Fibroblast of the aortic adventitia (primary cell): ENCODE data around the gene RAB10. TPM values are rescaled to one million over a fixed set of nuclear protein-coding genes. Genes with fewer than 3 reads are reported as not detected.
"Not testable (repeated sequence)": the region's sequence is repeated elsewhere in the genome, so short reads cannot be mapped to it uniquely, and the experiment has no call there.

Source experiments
- DNase-seq: peaks from one replicate; pipeline ENCODE4 v3.0.0-alpha.2; 2010; ENCODE audit warnings: low read depth
- H3K4me3 ChIP-seq: 2 replicates; pipeline ENCODE4 v1.5.1; 2011; ENCODE audit warnings: low read depth, mild to moderate bottlenecking, control low read depth, low read length, moderate library complexity
- total RNA-seq: library from RNA; depleted of rRNA; stranded (reverse); fragments of >200 nt; gene quantifications from 2 replicates; pipeline ENCODE4 v1.2.3, GENCODE V29; 2012; ENCODE audit warnings: low replicate concordance
- TF ChIP-seq, protein P1 (sequence below): IDR thresholded peaks from 2 replicates; pipeline ENCODE4 v1.5.1; 2011; ENCODE audit warnings: mild to moderate bottlenecking, low read length, control low read depth, inconsistent platforms; ENCODE audit not compliant: insufficient read depth

The RAB10 gene
- total RNA-seq, 1 donor: 234 TPM

DNA sequence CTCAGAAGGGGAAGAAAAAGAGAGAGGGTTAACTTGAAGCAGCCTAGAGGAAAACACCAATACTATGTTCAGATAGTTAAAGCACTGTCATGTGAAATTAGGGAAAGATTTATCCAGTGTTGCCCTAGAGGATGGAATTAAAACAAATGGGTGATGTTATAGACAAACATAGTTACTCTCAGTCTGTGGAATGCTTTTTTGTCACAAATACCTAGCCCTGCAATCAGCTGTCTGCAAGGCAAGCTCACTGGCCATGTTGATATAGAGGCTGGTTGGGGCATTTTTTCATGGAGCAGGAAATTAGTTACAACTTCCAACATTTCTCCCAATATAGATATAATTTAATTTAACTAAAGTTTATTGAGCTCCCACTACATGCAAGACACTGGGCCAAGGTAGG, 8.4 kb upstream of the RAB10 start:
- no peak for DNase-seq
- TF ChIP-seq, protein P1, sequence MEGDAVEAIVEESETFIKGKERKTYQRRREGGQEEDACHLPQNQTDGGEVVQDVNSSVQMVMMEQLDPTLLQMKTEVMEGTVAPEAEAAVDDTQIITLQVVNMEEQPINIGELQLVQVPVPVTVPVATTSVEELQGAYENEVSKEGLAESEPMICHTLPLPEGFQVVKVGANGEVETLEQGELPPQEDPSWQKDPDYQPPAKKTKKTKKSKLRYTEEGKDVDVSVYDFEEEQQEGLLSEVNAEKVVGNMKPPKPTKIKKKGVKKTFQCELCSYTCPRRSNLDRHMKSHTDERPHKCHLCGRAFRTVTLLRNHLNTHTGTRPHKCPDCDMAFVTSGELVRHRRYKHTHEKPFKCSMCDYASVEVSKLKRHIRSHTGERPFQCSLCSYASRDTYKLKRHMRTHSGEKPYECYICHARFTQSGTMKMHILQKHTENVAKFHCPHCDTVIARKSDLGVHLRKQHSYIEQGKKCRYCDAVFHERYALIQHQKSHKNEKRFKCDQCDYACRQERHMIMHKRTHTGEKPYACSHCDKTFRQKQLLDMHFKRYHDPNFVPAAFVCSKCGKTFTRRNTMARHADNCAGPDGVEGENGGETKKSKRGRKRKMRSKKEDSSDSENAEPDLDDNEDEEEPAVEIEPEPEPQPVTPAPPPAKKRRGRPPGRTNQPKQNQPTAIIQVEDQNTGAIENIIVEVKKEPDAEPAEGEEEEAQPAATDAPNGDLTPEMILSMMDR: no peak
- H3K4me3 ChIP-seq: no peak overlapping the region

DNA sequence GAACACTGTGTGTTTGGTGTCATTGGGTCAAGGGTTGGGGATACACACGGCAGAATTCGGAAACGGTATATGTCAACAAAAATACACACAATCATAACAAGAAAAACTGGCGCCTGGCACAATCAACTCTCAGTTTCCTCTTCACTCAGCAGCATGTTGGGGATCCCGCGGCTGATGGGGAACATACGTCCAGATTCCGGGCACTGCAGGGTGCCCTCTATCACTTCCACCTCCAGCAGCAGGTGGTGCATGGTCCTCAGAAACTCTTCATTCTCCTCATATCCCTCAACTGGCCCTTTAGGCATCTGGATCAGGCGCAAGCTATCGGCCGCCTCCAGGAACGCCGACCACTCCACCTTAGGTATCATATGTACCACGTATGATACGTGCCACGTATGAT, 5.8 kb upstream of the RAB10 start:
- H3K4me3 ChIP-seq, DNase-seq: not testable (repeated sequence)

DNA sequence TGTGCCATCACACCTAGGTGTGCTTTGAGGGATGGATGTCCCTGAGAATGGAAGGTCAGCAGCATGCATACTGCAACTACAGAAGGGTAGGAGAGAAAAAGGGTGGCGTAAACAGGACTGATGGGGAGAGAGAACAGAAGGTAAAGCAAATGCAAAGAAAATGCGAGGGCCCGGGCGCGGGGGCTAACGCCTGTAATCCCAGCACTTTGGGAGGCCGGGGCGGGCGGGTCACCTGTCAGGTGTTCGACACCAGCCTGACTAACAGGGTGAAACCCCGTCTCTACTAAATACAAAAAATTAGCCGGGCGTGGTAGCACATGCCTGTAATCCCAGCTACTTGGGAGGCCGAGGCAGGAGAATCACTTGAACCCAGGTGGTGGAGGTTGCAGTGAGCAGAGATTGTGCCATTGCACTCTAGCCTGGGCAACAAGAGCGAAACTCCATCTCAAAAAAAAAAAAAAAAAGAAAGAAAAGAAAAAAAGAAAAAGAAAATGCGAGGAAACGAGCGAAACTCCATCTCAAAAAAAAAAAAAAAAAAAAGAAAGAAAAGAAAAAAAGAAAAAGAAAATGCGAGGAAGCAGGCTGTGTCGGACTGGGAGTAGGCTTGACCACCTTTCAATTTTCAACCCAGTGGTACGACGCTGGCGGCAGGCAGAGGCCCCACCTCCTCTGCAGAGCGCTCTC, 1.2 kb upstream of the RAB10 start:
- not testable (repeated sequence) for DNase-seq
- peak overlapping the region; percentile 91 for H3K4me3 ChIP-seq

DNA sequence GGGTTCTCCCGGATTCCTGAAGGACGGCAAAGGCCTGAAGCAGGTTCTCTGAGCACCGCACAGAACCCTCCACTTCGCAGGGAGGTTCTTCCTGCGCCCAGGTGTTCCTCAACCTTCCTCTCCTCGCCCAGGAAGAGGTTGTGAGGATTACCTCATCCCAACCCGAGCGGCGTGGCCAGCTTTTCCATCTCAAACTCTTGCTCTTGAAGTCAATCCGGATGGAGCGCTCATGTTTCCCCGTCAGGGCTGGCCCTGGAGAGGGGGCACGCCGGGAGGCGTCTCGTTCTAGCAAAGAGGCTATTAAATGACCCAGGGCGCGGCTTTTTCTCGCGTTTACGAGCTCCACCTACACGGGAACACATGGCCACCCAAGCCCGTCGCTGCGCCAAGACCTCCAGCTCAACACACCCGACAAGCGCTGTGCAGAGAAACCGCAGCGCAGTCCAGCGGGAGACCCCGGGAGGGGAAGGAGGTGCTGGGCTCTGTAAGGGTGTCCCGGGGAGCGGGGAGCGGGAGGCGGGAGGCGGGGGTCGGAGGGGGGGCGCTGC, 540 bp upstream of the RAB10 start:
- peak overlapping the region; percentile 91 for H3K4me3 ChIP-seq
- TF ChIP-seq, protein P1: no peak
- peak; percentile 85 for DNase-seq

DNA sequence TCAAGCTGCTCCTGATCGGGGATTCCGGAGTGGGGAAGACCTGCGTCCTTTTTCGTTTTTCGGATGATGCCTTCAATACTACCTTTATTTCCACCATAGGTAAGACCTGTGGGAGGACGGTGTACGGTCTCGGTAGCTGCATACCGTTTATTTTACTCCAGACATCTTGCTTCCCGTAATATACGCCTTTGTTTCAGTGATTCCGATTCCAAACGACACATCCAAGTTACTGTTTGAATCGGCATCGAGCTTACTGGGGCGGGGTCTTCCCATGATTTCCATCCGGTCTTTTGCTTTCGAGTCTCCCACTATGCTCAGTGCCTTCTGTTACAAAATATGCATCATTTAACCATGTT, 731 bp downstream of the RAB10 start:
- TF ChIP-seq, protein P1: no peak
- peak; percentile 17 for DNase-seq
- H3K4me3 ChIP-seq: peak overlapping the region; percentile 98

DNA sequence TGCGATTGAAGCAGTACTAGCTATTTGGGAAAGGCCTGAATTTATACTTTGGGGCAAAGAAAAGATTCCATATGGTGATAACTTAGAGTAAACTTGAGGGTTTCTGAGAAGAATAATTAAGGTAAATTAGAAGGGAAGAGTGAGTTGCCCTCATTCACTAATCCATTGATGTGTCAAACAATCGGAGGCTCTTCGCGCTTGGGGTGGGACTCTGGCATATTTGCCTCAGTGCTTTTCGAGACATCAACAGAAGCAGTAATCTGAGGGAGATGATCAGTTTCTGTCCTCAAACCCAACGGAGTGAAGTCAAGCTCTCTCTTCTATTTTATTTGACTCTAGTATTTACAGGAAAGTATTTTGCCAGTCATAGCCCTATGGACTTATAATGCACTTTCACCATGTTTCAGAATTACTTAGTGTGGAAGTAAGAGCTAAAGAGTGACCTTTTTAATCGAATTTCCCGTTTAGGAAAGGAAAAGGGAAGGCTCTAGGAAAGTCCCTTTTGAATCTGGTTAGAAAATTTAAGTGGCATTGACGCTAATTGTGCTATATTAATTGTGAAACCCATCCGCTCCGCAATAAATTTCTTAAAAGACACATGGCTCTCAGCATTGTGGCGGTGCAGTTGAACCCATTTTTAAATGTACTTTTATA, 1.3 kb downstream of the RAB10 start:
- peak overlapping the region; percentile 98 for H3K4me3 ChIP-seq
- DNase-seq: peak; percentile 15
- TF ChIP-seq, protein P1: no peak

DNA sequence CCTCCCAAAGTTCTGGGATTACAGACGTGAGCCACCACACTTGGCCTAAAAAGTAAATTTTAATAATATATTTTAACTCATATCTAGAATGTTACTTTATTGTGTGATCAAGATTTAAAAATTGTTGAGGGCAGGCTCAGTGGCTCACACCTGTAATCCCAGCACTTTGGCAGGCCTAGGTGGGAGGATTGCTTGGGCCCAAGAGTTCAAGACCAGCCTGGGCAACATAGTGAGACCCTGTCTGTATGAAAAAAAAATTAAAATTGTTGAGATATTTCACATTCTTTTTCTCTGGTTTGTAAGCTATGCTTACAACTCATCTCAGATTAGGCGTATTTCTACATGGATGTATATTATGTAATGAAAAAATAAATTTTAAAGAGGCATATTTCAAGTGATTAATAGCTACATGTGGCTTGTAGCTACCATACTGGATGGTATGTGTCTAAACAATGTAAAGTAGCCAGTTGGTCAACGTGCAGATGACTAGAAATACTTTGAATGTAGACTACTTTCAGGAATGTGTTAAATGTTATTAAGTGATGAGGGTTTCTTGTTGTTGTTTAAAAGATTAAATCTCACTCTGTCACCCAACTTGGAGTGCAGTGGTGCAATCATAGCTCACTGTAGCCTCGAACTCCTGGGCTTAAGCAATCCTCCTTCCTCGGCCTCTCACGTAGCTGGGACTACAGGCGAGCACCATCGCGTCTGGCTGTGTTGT, 5.9 kb downstream of the RAB10 start:
- TF ChIP-seq, protein P1: no peak

More for the DNA sequence above, 5.9 kb downstream of the RAB10 start:
- no peak overlapping the region for H3K4me3 ChIP-seq
- DNase-seq: no peak
